Ovary (tissue), 9 donors: ENCODE results near the gene DHRS7B. TPM values are rescaled to one million over a fixed set of nuclear protein-coding genes. Genes with fewer than 3 reads are reported as not detected.
"Not testable (repeated sequence)": the region's sequence is repeated elsewhere in the genome, so short reads cannot be mapped to it uniquely, and the experiment has no call there.

ENCODE experiments used
- DNase-seq, 5 donors: peaks; one replicate each; pipeline ENCODE4 v3.0.0-alpha.2; 2019 to 2020
- H3K27ac ChIP-seq, 2 donors: fragments of 200-600 bp; one replicate each; pipeline versions ENCODE4 v1.5.1 to v1.8.0; 2019 to 2022
- H3K27me3 ChIP-seq: fragments of 200-600 bp; one replicate; pipeline ENCODE4 v1.8.0; 2022
- H3K36me3 ChIP-seq: fragments of 200-600 bp; sonication (generic); one replicate; pipeline ENCODE4 v1.5.1; 2019
- H3K4me1 ChIP-seq: one replicate; pipeline ENCODE4 v1.8.1; 2013; ENCODE audit warnings: mild to moderate bottlenecking, moderate library complexity; ENCODE audit not compliant: insufficient read depth
- H3K4me3 ChIP-seq: fragments of 200-600 bp; sonication (generic); one replicate; pipeline ENCODE4 v1.5.1; 2017
- H3K9me3 ChIP-seq, 2 donors: fragments of 200-600 bp in 1 of 2; sonication (generic) in 1 of 2; one replicate each; pipeline versions ENCODE4 v1.5.1 to v1.8.1; 2013 to 2019; ENCODE audit warnings: mild to moderate bottlenecking in 1 of 2, moderate library complexity in 1 of 2
- CTCF ChIP-seq, 3 donors: fragments of 450-650 bp in 2 of 3; fragments of 200-600 bp in 1 of 3; IDR thresholded peaks; one replicate each; pipeline versions ENCODE4 v1.5.1 to v1.8.0; 2016 to 2022; ENCODE audit warnings: antibody characterized with exemption in 3 of 3, mild to moderate bottlenecking in 1 of 3
- EP300 ChIP-seq: sonication (generic); formaldehyde crosslinking; IDR thresholded peaks from one replicate; pipeline ENCODE4 v1.6.1; 2017; ENCODE audit warnings: antibody characterized with exemption
- POLR2A ChIP-seq: fragments of 450-650 bp; IDR thresholded peaks from one replicate; pipeline ENCODE4 v1.6.1; 2017; ENCODE audit warnings: antibody characterized with exemption, mild to moderate bottlenecking, moderate library complexity
- WGBS, 3 donors: extraction: QIAGEN DNeasy Blood & Tissue Kit in 1 of 3; methylation state at CpG; one replicate each; pipeline versions ENCODE4 v1.1.5 to v1.1.7; 2013 to 2017; 5-methylcytosine and 5-hydroxymethylcytosine counted together
- intact Hi-C, 4 donors: fragments of 100-400 bp; cut with DNase I; formaldehyde crosslinking; loops; one replicate each; pipeline versions ENCODE4 v1.11.0 to v1.15.1; 2022 to 2023
- polyA plus RNA-seq, 2 donors: library from polyadenylated mRNA; stranded (reverse); fragments of 200-250 nt in 1 of 2; fragments of 350-450 nt in 1 of 2; fragmentation: Illumina TruSeq in 1 of 2; extraction: RNeasy Lipid Tissue Mini Kit (QIAGEN cat#74804) in 1 of 2; gene quantifications; one replicate each; pipeline ENCODE4 v1.2.3, GENCODE V29; 2013 to 2014
- total RNA-seq, 7 donors: library from RNA; depleted of rRNA in 2 of 7; stranded (reverse); fragments of >200 nt in 2 of 7; fragmentation: NEBNext Ultra II Directional in 3 of 7; extraction: Animal tissue kit (Norgen Biotek cat#: 25700) in 3 of 7; gene quantifications; one replicate each; pipeline versions ENCODE4 v1.1.0 to v1.2.4, GENCODE V29; 2016 to 2023
- donor health status: DM: no; HTN: no; CAD: no; lungs with moderate emphysema.
- donor health status: DM: no; HTN: no; CAD: no.
- donor health status: Bipolar disorder and iron deficiency.
- donor health status: DM: yes; HTN: yes; CAD: no.
- donor health status: DM: no; HTN: no; CAD: no.
- donor health status: DM: yes; HTN: yes; CAD: no.

DHRS7B gene
- total and polyA plus RNA-seq, 9 donors, result 10.7 to 28.3 (median 17.4) TPM

GRCh38 chr17:21218831-21219380 is 92.1 kb downstream of the DHRS7B start:
- 87 to 91% (median 88%) methylated on average over 3 of the region's 3 CpGs for WGBS, 3 donors
- Histone ChIP-seq H3K27ac (no peak overlapping the region), H3K4me1 (peaks cover 5% of the 10 kb centered on the region), H3K36me3 (no peaks in the 10 kb centered on the region), H3K27me3 (no peaks in the 10 kb centered on the region), H3K4me3 (no peak overlapping the region), H3K9me3 (no peaks in the 10 kb centered on the region)
- intact Hi-C loops, result loop anchor here in 1 of 4 donors (10.0 kb wide), 1 partner anchor 94 kb away; the partner anchor contains the start of gene DHRS7B
- no peak for DNase-seq
- TF ChIP-seq EP300, result no peak
- TF ChIP-seq POLR2A, result no peak
- no peak for TF ChIP-seq CTCF (IDR thresholded peaks at IDR 0.05)

- Histone ChIP-seq H3K36me3 (no peaks in the 10 kb centered on the region), H3K9me3 (no peaks in the 10 kb centered on the region), H3K4me3 (no peak overlapping the region), H3K27me3 (no peaks in the 10 kb centered on the region), H3K27ac (no peak overlapping the region), H3K4me1 (no peaks in the 10 kb centered on the region)
- TF ChIP-seq CTCF (IDR thresholded peaks at IDR 0.05) (no peak), POLR2A (no peak), EP300 (no peak)
- intact Hi-C loops, result no loop called here
- DNase-seq, result no peak
- 92 to 97% (median 94%) methylated on average over 6 of the region's 6 CpGs for WGBS, 3 donors
Measured at GRCh38 chr17:21223086-21223485, 96.3 kb downstream of the DHRS7B start.

- not testable (repeated sequence) for H3K36me3 ChIP-seq, H3K9me3 ChIP-seq
- 83 to 86% (median 84%) methylated on average over 11 of the region's 11 CpGs for WGBS, 3 donors
Measured at GRCh38 chr17:21227277-21227676, 100.5 kb downstream of the DHRS7B start.

GRCh38 chr17:21228111-21228510 is 101.3 kb downstream of the DHRS7B start:
- no peak overlapping the region for H3K4me3 ChIP-seq
- WGBS, 3 donors, result 71 to 83% (median 82%) methylated on average over 4 of the region's 4 CpGs
- no peak for DNase-seq
- H3K9me3 ChIP-seq, result no peaks in the 10 kb centered on the region
- no peak overlapping the region for H3K27ac ChIP-seq
- H3K27me3 ChIP-seq, result no peaks in the 10 kb centered on the region
- H3K4me1 ChIP-seq, result no peaks in the 10 kb centered on the region
- TF ChIP-seq EP300 (no peak), CTCF (IDR thresholded peaks at IDR 0.05) (no peak), POLR2A (no peak)
- intact Hi-C loops, result no loop called here
- H3K36me3 ChIP-seq, result no peaks in the 10 kb centered on the region

More at GRCh38 chr17:21227277-21227676, 100.5 kb downstream of the DHRS7B start:
- H3K4me3 ChIP-seq, H3K27ac ChIP-seq, intact Hi-C loops, H3K27me3 ChIP-seq, DNase-seq, H3K4me1 ChIP-seq: not testable (repeated sequence)

GRCh38 chr17:21228845-21229244 is 102.1 kb downstream of the DHRS7B start:
- intact Hi-C loops, result no loop called here

More at GRCh38 chr17:21228845-21229244, 102.1 kb downstream of the DHRS7B start:
- no peaks in the 10 kb centered on the region for H3K36me3 ChIP-seq
- H3K27ac ChIP-seq, result no peak overlapping the region
- WGBS, 3 donors, result 67 to 82% (median 80%) methylated on average over 2 of the region's 2 CpGs
- H3K4me1 ChIP-seq, result no peaks in the 10 kb centered on the region
- H3K4me3 ChIP-seq, result no peak overlapping the region
- no peaks in the 10 kb centered on the region for H3K27me3 ChIP-seq
- DNase-seq, result no peak
- no peaks in the 10 kb centered on the region for H3K9me3 ChIP-seq
- TF ChIP-seq EP300 (no peak), POLR2A (no peak), CTCF (IDR thresholded peaks at IDR 0.05) (no peak)
